ENCODE measurements around the gene GSTO2.

DNA sequence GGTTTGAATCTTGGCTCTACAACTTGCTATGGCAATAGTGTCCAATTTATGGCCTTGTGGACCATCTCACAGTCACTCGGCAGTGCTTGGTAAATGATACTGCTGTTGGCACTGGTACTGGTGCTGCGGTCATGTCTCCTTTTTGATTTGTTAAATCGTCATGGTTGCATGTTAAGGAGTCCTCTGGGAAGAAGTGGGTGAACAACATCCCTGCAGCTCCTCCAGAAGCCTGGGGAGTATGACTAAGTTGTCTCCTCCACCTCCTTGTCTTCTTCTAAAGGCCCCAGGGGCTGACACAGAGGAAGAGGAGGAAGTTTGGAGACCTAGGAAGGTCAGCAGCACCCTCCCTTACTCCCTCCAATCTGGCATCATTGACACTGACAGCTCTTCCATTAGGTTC is 60.8 kb downstream of the GSTO2 start:
- TF ChIP-seq, protein P1, sequence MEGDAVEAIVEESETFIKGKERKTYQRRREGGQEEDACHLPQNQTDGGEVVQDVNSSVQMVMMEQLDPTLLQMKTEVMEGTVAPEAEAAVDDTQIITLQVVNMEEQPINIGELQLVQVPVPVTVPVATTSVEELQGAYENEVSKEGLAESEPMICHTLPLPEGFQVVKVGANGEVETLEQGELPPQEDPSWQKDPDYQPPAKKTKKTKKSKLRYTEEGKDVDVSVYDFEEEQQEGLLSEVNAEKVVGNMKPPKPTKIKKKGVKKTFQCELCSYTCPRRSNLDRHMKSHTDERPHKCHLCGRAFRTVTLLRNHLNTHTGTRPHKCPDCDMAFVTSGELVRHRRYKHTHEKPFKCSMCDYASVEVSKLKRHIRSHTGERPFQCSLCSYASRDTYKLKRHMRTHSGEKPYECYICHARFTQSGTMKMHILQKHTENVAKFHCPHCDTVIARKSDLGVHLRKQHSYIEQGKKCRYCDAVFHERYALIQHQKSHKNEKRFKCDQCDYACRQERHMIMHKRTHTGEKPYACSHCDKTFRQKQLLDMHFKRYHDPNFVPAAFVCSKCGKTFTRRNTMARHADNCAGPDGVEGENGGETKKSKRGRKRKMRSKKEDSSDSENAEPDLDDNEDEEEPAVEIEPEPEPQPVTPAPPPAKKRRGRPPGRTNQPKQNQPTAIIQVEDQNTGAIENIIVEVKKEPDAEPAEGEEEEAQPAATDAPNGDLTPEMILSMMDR (conservative IDR thresholded peaks at IDR 0.05; ENCODE audit: low read length) = no peak
- no peak for TF ChIP-seq EZH2phosphoT487 (IDR thresholded peaks at IDR 0.05; ENCODE audit: borderline replicate concordance)

Measured in Loucy (cell line).